SK-N-SH (cell line): Measurements from ENCODE around the gene MRPL2. TPM values are rescaled to one million over a fixed set of nuclear protein-coding genes. Genes with fewer than 3 reads are reported as not detected.

ENCODE experiments used
- CTCF ChIA-PET: fragments of 300-600, 350-600 bp; formaldehyde crosslinking; extraction: SDS; loops from one replicate; lab custom pipeline; 2021; lab: Yijun Ruan, JAX
- POLR2A ChIA-PET: fragments of 350-600 bp; sonication (Branson Sonifier 250); formaldehyde crosslinking; extraction: SDS; loops from one replicate; lab custom pipeline; 2020; ENCODE audit warnings: antibody characterized with exemption, inconsistent platforms; lab: Yijun Ruan, JAX
- DNase-seq: peaks from one replicate; pipeline ENCODE4 v3.0.0; 2012
- H2AFZ ChIP-seq: fragments of 200-600 bp; sonication (generic); 2 replicates; pipeline ENCODE4 v1.8.1; 2016; ENCODE audit warnings: antibody characterized with exemption, mild to moderate bottlenecking, low read depth
- H3F3A ChIP-seq: fragments of 200-600 bp; sonication (generic); replicated peaks from 2 replicates; pipeline ENCODE3; 2016; ENCODE audit warnings: antibody characterized with exemption, mild to moderate bottlenecking; ENCODE audit not compliant: insufficient read depth
- H3K27ac ChIP-seq, 2 experiments: fragments of 200-500 bp in 1 of 2; fragments of 200-600 bp in 1 of 2; sonication (Bioruptor generic) in 1 of 2; sonication (generic), shearing (Covaris generic) in 1 of 2; 2 replicates each; pipeline versions ENCODE4 v1.5.1 to v1.6.1; 2014 to 2016; ENCODE audit warnings: low read depth in 2 of 2, inconsistent platforms in 1 of 2, low read length in 1 of 2, mild to moderate bottlenecking in 1 of 2, mixed read lengths in 1 of 2
- H3K27me3 ChIP-seq: fragments of 200-600 bp; sonication (generic), shearing (Covaris generic); 2 replicates; pipeline ENCODE4 v1.6.1; 2016; ENCODE audit warnings: mixed run types; ENCODE audit not compliant: insufficient read depth
- H3K36me3 ChIP-seq, 2 experiments: fragments of 200-500 bp in 1 of 2; fragments of 200-600 bp in 1 of 2; sonication (Bioruptor generic) in 1 of 2; sonication (generic) in 1 of 2; replicated peaks in 1 of 2; 2 replicates each; pipeline versions ENCODE3 to v1.5.1; 2014 to 2016; ENCODE audit warnings: low read length in 1 of 2, mild to moderate bottlenecking in 1 of 2; ENCODE audit not compliant: insufficient read depth in 2 of 2, control insufficient read depth in 1 of 2
- H3K4me1 ChIP-seq, 2 experiments: fragments of 200-500 bp in 1 of 2; fragments of 200-600 bp in 1 of 2; sonication (Bioruptor generic) in 1 of 2; sonication (generic), shearing (Covaris generic) in 1 of 2; 2 replicates each; pipeline versions ENCODE4 v1.5.1 to v1.6.1; 2014 to 2016; ENCODE audit warnings: low read depth in 1 of 2, low read length in 1 of 2, mixed run types in 1 of 2; ENCODE audit not compliant: insufficient read depth in 2 of 2, control insufficient read depth in 1 of 2
- H3K4me2 ChIP-seq: fragments of 200-600 bp; sonication (generic), shearing (Covaris generic); 2 replicates; pipeline ENCODE4 v1.6.1; 2017; ENCODE audit warnings: mixed run types
- H3K4me3 ChIP-seq, 2 experiments: fragments of 200-500 bp in 1 of 2; fragments of 200-600 bp in 1 of 2; sonication (Bioruptor generic) in 1 of 2; sonication (generic), shearing (Covaris generic) in 1 of 2; 2 replicates each; pipeline versions ENCODE4 v1.5.1 to v1.8.1; 2014 to 2016; ENCODE audit warnings: low read depth in 2 of 2, inconsistent platforms in 1 of 2, low read length in 1 of 2, mild to moderate bottlenecking in 1 of 2, mixed read lengths in 1 of 2, moderate library complexity in 1 of 2
- H3K79me2 ChIP-seq: fragments of 200-600 bp; sonication (generic); 2 replicates; pipeline ENCODE4 v1.8.1; 2017; ENCODE audit warnings: mild to moderate bottlenecking; ENCODE audit not compliant: insufficient read depth
- H3K9ac ChIP-seq: fragments of 200-600 bp; sonication (generic); 2 replicates; pipeline ENCODE4 v1.6.1; 2017; ENCODE audit warnings: mixed run types
- H3K9me2 ChIP-seq: fragments of 200-600 bp; sonication (generic); 2 replicates; pipeline ENCODE4 v1.6.1; 2017; ENCODE audit warnings: mixed run types
- H3K9me3 ChIP-seq: fragments of 200-600 bp; sonication (generic); 2 replicates; pipeline ENCODE4 v1.6.1; 2017; ENCODE audit warnings: mixed run types, mild to moderate bottlenecking, moderate library complexity
- H4K20me1 ChIP-seq: fragments of 200-600 bp; sonication (generic); 2 replicates; pipeline ENCODE4 v1.6.1; 2017; ENCODE audit warnings: mild to moderate bottlenecking, mixed run types; ENCODE audit not compliant: insufficient read depth
- ELF1 ChIP-seq: IDR thresholded peaks from 2 replicates; pipeline ENCODE4 v1.4.0; 2012
- EP300 ChIP-seq, 2 experiments: IDR thresholded peaks; 2 replicates each; pipeline versions ENCODE4 v1.4.0 to v1.6.1; 2012; ENCODE audit warnings: borderline replicate concordance in 1 of 2, low read depth in 1 of 2, low read length in 1 of 2
- FOSL2 ChIP-seq: IDR thresholded peaks from 2 replicates; pipeline ENCODE4 v1.4.0; 2012; ENCODE audit warnings: low read depth, mild to moderate bottlenecking, moderate library complexity, borderline replicate concordance
- FOXJ3 ChIP-seq: sonication (generic); formaldehyde crosslinking; IDR thresholded peaks from 2 replicates; pipeline ENCODE4 v1.5.1; 2020; ENCODE audit warnings: mild to moderate bottlenecking, missing genetic modification reagents
- FOXM1 ChIP-seq: IDR thresholded peaks from 2 replicates; pipeline ENCODE4 v1.4.0; 2012; ENCODE audit warnings: low read depth, mild to moderate bottlenecking
- GATA2 ChIP-seq: sonication (generic); formaldehyde crosslinking; IDR thresholded peaks from 2 replicates; pipeline ENCODE4 v1.5.0; 2020; ENCODE audit warnings: mild to moderate bottlenecking, missing genetic modification reagents
- IRF3 ChIP-seq: fragments of 150-350 bp; IDR thresholded peaks from 2 replicates; pipeline ENCODE4 v1.6.1; 2016; ENCODE audit warnings: mild to moderate bottlenecking, low read depth, low read length
- MEF2A ChIP-seq: IDR thresholded peaks from 2 replicates; pipeline ENCODE4 v1.4.0; 2012; ENCODE audit warnings: low read depth, borderline replicate concordance
- MXI1 ChIP-seq: IDR thresholded peaks from 2 replicates; pipeline ENCODE4 v1.6.1; 2012; ENCODE audit warnings: mild to moderate bottlenecking, low read depth, low read length, improper control_type of control experiment
- PBX3 ChIP-seq: IDR thresholded peaks from 2 replicates; pipeline ENCODE4; 2012
- POLR2AphosphoS5 ChIP-seq: IDR thresholded peaks from 2 replicates; pipeline ENCODE4 v1.6.1; 2012; ENCODE audit warnings: low read depth, low read length
- RAD21 ChIP-seq: IDR thresholded peaks from 2 replicates; pipeline ENCODE4 v1.6.1; 2012; ENCODE audit warnings: mild to moderate bottlenecking, low read length
- RFX5 ChIP-seq: IDR thresholded peaks from 2 replicates; pipeline ENCODE4 v1.6.1; 2012; ENCODE audit warnings: mild to moderate bottlenecking, improper control_type of control experiment, low read length
- TEAD4 ChIP-seq: IDR thresholded peaks from 2 replicates; pipeline ENCODE4 v1.4.0; 2012; ENCODE audit warnings: mild to moderate bottlenecking, borderline replicate concordance; ENCODE audit not compliant: insufficient read depth
- YY1 ChIP-seq: IDR thresholded peaks from 2 replicates; pipeline ENCODE4 v1.4.0; 2012; ENCODE audit warnings: low read depth, mild to moderate bottlenecking
- ZBTB33 ChIP-seq: IDR thresholded peaks from 2 replicates; pipeline ENCODE4 v1.4.0; 2012; ENCODE audit warnings: low read depth, borderline replicate concordance
- WGBS: methylation state at CpG from one replicate; pipeline ENCODE4 v1.1.6; 2017; ENCODE audit warnings: low lambda C conversion rate; 5-methylcytosine and 5-hydroxymethylcytosine counted together
- polyA plus RNA-seq, 3 experiments: library from polyadenylated mRNA; depleted of rRNA; stranded (reverse); fragments of >200 nt; gene quantifications; 2 replicates each; pipeline ENCODE4 v1.2.3, GENCODE V29; 2012

Gene MRPL2
- polyA plus RNA-seq, 1 of the 3 experiments (the other 2 are of a cell fraction), result 64.7 TPM

GRCh38 chr6:43097502-43097901, 38.3 kb upstream of the MRPL2 start:
- Histone ChIP-seq H3K9me3 (no peaks in the 10 kb centered on the region), H3K4me2 (peak overlapping the region; percentile 66; the same call in 1 of the 2 replicates), H3K36me3 (peaks cover 0 to 6% of the 10 kb centered on the region in 2 experiments), H3F3A (peaks cover 32% of the 10 kb centered on the region), H3K79me2 (peaks cover 93% of the 10 kb centered on the region), H3K4me1 (peaks cover 25 to 38% of the 10 kb centered on the region in 2 experiments), H2AFZ (no peak overlapping the region), H3K27ac (peak overlapping the region; percentile 64 to 73; a peak in 3 of 4 replicates), H3K4me3 (no peak overlapping the region), H4K20me1 (no peaks in the 10 kb centered on the region; the same call in 1 of the 2 replicates), H3K27me3 (no peaks in the 10 kb centered on the region), H3K9ac (no peak overlapping the region; the same call in 1 of the 2 replicates), H3K9me2 (no peaks in the 10 kb centered on the region)
- WGBS, result 93% methylated on average over 4 of the region's 4 CpGs
- ChIA-PET POLR2A (no interaction called here), CTCF (interaction anchor here (1.1 to 2.9 kb wide), 2 partner anchors 20 to 46 kb away, joined by 6 to 12 read pairs; no protein-coding TSS in a partner anchor)
- DNase-seq, result no peak
- no peak for TF ChIP-seq FOXM1
- peak; percentile 21; the same call in 1 of the 2 replicates for TF ChIP-seq GATA2 (CRISPR knock-in tag)
- TF ChIP-seq, all 33 proteins: peak for 1

- TF ChIP-seq ZBTB33 (no peak), TEAD4 (no peak)
- ChIA-PET CTCF (interaction anchor here (1.1 to 2.9 kb wide), 3 partner anchors 20 to 46 kb away, joined by 4 to 12 read pairs (median 6); no protein-coding TSS in a partner anchor), POLR2A (no interaction called here)
- Histone ChIP-seq H4K20me1 (no peaks in the 10 kb centered on the region; the same call in 1 of the 2 replicates), H3K36me3 (peaks cover 0 to 6% of the 10 kb centered on the region in 2 experiments), H3K9me3 (no peaks in the 10 kb centered on the region), H3K4me2 (peak overlapping the region; percentile 66), H3K4me3 (0 out of 4 replicates have a peak overlapping the region, but pooled peaks of 1 of the 2 experiments have one; percentile 8), H3F3A (peaks cover 32% of the 10 kb centered on the region), H3K9ac (peak overlapping the region; percentile 16; the same call in 1 of the 2 replicates), H3K4me1 (peaks cover 25 to 43% of the 10 kb centered on the region in 2 experiments), H3K79me2 (peaks cover 93% of the 10 kb centered on the region), H2AFZ (no peak overlapping the region), H3K9me2 (no peaks in the 10 kb centered on the region), H3K27ac (peak overlapping the region; percentile 64 to 73), H3K27me3 (no peaks in the 10 kb centered on the region)
- DNase-seq, result peak; percentile 29
- WGBS, result 84% methylated on average over 3 of the region's 5 CpGs
Measured at GRCh38 chr6:43097098-43097489, 37.9 kb upstream of the MRPL2 start.

- peak overlapping the region; percentile 22; the same call in 1 of the 2 replicates for H3K9ac ChIP-seq
- H3K27ac ChIP-seq, result peak overlapping the region; percentile 64 to 73
- no peaks in the 10 kb centered on the region for H3K9me3 ChIP-seq
- H3K9me2 ChIP-seq, result no peaks in the 10 kb centered on the region
- H3F3A ChIP-seq, result peaks cover 35% of the 10 kb centered on the region
- H3K4me2 ChIP-seq, result peak overlapping the region; percentile 66
- WGBS, result 32% methylated on average over 8 of the region's 8 CpGs
- H3K27me3 ChIP-seq, result no peaks in the 10 kb centered on the region
- H3K4me3 ChIP-seq, result 0 out of 4 replicates have a peak overlapping the region, but pooled peaks of 1 of the 2 experiments have one; percentile 8
- H2AFZ ChIP-seq, result no peak overlapping the region
- H3K4me1 ChIP-seq, result peaks cover 25 to 48% of the 10 kb centered on the region in 2 experiments
- ChIA-PET CTCF (interaction anchor here (1.0 to 2.9 kb wide), 6 partner anchors 8 to 48 kb away, joined by 3 to 12 read pairs (median 5); no protein-coding TSS in a partner anchor), POLR2A (no interaction called here)
- no peaks in the 10 kb centered on the region; the same call in 1 of the 2 replicates for H4K20me1 ChIP-seq
- peaks cover 93% of the 10 kb centered on the region for H3K79me2 ChIP-seq
- DNase-seq, result peak; percentile 38
- H3K36me3 ChIP-seq, result peaks cover 0 to 6% of the 10 kb centered on the region in 2 experiments
- TF ChIP-seq MEF2A, result peak; percentile 65; the same call in 1 of the 2 replicates
- no peak for TF ChIP-seq ELF1
- TF ChIP-seq YY1, result no peak
- TF ChIP-seq RFX5, result no peak
- TF ChIP-seq FOXJ3, result no peak
- TF ChIP-seq POLR2AphosphoS5, result no peak
- TF ChIP-seq MXI1, result no peak
- peak; percentile 84 for TF ChIP-seq PBX3
- no peak for TF ChIP-seq RAD21
- peak; percentile 63; the same call in 1 of the 2 replicates for TF ChIP-seq FOSL2
- no peak for TF ChIP-seq IRF3
- TF ChIP-seq TEAD4, result 0 out of 2 replicates have a peak, but pooled peaks have one; percentile 11
- TF ChIP-seq EP300 (IDR thresholded peaks at IDR 0.05; ENCODE audit: borderline replicate concordance in 1 of 2, low read depth in 1 of 2, low read length in 1 of 2), result no peak
Measured at GRCh38 chr6:43096451-43097097, 37.3 kb upstream of the MRPL2 start.
